GM20000 (cell line): ENCODE data around the gene MAGI1.

Experiments used
- DNase-seq: peaks from one replicate; pipeline ENCODE4 v3.0.0; 2012; ENCODE audit warnings: low spot score
- TF ChIP-seq, protein P1 (sequence below): IDR thresholded peaks from 2 replicates; pipeline ENCODE4 v1.5.1; 2012; ENCODE audit warnings: mild to moderate bottlenecking, control low read depth; ENCODE audit errors: extremely low read depth, missing control alignments

The MAGI1 gene

DNA sequence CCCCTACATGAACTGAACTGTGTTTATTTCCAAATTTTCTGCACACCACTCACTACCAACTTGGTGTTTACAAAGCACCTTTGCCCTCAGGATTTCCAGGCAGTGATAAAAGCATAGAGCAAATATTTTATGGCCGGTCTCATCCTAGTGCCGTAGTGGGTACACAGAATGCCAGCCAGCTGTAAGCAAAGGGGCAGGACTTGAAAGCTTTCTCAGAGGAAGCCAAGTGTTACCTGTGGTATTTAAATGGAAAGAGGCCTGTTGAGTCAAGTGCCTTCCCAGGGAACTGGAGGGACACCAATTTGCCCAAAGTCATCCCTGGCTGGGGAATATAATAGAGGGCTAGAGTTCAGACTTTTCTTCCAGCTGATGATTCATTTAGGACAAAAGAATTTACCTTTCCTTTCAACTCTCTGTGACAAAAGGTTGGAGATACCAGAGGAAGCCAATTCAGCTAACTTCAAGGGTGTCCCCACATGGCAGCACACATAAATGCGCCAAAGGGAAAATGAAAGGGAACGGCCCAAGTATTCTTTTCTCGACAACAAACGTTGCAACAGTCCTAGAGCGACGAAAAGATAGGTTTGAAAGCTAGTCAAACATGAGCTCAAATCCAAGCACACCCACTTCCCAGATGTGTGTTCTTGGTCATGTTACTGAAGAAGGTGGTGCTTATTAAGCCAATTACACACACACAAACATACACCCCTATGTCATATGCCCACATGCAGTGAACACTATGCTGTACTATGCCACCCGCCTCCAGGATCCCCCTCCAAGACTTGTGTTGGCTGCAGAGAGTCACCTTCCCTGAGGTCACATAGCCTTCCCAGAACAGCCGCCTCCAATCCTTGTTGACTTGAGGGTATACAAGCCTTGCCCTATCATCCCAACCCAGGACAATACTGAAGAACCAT, 27.7 kb downstream of the MAGI1 start:
- DNase-seq: no peak
- TF ChIP-seq, protein P1, sequence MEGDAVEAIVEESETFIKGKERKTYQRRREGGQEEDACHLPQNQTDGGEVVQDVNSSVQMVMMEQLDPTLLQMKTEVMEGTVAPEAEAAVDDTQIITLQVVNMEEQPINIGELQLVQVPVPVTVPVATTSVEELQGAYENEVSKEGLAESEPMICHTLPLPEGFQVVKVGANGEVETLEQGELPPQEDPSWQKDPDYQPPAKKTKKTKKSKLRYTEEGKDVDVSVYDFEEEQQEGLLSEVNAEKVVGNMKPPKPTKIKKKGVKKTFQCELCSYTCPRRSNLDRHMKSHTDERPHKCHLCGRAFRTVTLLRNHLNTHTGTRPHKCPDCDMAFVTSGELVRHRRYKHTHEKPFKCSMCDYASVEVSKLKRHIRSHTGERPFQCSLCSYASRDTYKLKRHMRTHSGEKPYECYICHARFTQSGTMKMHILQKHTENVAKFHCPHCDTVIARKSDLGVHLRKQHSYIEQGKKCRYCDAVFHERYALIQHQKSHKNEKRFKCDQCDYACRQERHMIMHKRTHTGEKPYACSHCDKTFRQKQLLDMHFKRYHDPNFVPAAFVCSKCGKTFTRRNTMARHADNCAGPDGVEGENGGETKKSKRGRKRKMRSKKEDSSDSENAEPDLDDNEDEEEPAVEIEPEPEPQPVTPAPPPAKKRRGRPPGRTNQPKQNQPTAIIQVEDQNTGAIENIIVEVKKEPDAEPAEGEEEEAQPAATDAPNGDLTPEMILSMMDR: no peak

DNA sequence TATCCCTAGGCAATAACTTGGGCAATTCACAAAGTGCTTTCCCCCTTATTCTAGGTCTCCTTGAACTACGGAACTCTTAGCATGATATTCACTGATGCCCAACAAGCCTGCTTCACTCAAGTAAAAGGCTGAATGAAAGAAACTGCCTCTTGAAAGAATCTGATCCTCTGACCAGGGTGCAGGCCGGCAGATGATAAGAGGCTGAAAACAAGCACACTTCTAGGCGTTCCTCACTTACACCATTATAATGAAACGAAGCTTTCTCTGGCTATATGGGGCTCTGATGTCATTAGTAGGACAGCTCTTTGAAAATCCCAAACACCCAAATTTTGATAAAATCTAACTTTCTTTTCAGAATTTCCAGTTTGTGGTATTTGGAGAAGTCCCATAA, 28.4 kb downstream of the MAGI1 start:
- no peak for DNase-seq
- TF ChIP-seq, protein P1: no peak

DNA sequence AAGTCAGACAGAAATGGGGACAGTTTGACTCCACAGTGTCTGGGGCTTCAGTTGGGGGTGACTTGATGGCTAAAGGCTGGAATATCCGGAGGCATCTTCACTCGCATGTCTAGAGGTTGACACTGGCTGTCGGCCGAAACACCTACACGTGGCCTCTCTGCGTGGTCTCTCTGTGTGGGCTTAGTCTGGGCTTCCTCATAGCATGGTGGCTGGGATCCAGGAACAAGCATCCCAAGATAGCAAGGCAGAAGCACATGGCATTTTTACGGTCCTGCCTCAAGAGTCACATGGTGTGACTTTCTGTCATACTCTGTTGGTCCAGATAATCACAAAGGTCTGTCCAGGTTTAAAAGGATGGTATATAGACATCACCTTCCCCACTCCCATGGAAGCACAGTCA, 34.5 kb downstream of the MAGI1 start:
- TF ChIP-seq, protein P1: no peak
- DNase-seq: no peak

DNA sequence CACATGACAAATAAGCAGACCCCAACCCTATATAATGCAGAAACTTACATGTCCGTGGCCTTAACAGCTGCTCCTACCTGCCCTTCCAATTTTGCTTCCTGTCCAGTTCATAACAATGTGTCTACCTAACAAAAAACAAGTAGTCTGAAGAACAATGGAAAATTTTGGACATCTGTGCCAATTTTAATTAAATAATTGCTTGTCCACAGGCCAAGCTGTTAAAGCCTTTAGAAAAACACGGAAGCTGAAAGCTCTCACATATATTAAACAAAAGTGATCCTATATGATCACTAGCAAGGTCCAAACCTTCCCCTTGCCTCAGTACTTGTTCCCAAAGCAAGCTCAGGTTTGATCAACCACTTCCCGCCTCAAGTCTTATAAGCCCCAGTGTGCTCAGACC, 37.1 kb downstream of the MAGI1 start:
- TF ChIP-seq, protein P1: no peak

DNA sequence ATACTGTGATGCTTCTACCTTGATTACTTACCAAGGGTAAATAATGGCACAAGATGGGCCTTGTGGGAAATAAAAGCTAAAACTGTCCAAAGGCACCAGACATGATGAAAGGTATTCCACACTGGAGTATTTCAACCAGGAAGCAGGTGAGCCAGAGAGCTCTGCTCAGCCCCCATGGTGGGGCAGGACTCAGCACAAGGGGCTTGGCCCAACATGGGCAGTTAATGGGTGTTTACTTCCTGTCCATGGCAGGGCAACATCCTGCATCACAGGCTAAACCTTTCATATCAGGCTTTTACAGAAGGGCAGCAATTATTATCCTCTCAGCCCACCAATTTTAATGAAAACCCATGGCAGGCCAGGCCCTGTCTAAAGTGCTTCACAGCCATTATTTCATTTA, 38.2 kb downstream of the MAGI1 start:
- TF ChIP-seq, protein P1: no peak
- no peak for DNase-seq

More for the DNA sequence above, 37.1 kb downstream of the MAGI1 start:
- DNase-seq: no peak

DNA sequence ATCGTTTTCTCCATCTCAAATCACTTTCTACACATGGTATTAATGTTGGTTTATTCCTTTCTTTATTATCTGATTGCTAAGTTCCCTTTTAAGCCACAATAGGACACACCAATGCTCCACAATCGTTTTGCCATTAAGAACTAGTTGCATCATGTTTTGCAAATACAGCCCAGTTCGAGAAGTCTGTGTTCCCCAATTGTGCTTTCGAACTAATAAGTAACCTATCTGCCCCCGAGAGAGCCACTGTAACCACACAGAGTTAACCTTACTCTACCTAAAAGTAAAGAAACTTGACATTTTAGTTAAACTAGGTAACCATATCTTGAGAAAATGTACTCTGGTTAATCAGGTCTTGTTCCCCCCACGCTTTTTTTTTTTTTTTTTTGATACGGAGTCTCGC, 39.1 kb downstream of the MAGI1 start:
- no peak for DNase-seq
- TF ChIP-seq, protein P1: no peak

DNA sequence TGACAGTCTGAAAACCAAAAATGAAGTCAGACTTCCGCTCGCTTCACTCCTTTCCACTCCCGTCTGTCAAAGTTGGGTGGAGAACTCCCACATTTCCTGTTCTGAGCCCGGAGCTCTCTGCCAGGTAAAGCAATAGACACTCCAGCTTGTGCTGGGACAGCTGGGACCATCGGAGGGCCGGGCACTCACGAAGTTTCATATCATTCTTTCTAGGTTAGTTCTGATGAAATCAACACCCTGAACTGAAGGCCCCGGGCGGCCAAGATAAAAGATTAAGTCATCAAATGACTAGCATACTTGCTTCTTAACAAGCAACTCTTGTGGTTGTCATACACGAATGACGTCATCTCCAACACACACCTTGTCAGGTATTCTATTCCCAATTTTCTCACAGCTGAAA, 42.1 kb downstream of the MAGI1 start:
- DNase-seq: no peak
- TF ChIP-seq, protein P1: no peak
